Measurements from ENCODE around the gene FSTL5.
"Not testable (repeated sequence)": the region's sequence is repeated elsewhere in the genome, so short reads cannot be mapped to it uniquely, and the experiment has no call there.

FSTL5 gene

GRCh38 chr4:162163892-162164759 is at the start of gene FSTL5:
Gene FSTL5 (minus strand): TSS chr4:162164000. CDS start chr4:162111396, 52,604 bp downstream.
- TF ChIP-seq, protein P1, sequence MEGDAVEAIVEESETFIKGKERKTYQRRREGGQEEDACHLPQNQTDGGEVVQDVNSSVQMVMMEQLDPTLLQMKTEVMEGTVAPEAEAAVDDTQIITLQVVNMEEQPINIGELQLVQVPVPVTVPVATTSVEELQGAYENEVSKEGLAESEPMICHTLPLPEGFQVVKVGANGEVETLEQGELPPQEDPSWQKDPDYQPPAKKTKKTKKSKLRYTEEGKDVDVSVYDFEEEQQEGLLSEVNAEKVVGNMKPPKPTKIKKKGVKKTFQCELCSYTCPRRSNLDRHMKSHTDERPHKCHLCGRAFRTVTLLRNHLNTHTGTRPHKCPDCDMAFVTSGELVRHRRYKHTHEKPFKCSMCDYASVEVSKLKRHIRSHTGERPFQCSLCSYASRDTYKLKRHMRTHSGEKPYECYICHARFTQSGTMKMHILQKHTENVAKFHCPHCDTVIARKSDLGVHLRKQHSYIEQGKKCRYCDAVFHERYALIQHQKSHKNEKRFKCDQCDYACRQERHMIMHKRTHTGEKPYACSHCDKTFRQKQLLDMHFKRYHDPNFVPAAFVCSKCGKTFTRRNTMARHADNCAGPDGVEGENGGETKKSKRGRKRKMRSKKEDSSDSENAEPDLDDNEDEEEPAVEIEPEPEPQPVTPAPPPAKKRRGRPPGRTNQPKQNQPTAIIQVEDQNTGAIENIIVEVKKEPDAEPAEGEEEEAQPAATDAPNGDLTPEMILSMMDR (IDR thresholded peaks at IDR 0.05), result peak; percentile 32
- no peak for TF ChIP-seq ZFX (IDR thresholded peaks at IDR 0.05; ENCODE audit: borderline replicate concordance)

DNA sequence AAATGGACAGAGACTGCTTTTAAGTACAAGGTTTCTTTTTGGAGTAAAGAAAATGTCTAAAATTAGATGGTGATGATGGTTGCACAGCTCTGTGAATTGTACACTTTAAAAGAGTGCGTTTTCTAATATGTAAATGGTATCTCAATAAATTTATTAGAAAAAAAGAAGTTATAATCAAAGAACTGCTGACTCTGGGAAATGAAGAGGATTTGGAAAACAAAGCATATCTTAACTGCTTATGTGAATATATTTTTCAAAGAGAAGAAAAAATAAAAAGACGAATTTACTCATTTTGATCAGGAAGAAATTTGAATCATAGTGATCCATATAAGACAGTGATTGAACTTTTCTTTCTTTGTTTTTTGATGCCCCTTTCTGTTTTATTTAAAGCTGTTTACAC is 45.9 kb upstream of the FSTL5 start:
- TF ChIP-seq, protein P1 (IDR thresholded peaks at IDR 0.05), result no peak
- no peak for TF ChIP-seq ZFX (IDR thresholded peaks at IDR 0.05; ENCODE audit: borderline replicate concordance)
- no peak overlapping the region for H3K27ac ChIP-seq

More at GRCh38 chr4:162163892-162164759, at the start of gene FSTL5:
- H3K27ac ChIP-seq, result peak within 1 kb of the TSS; percentile 73

GRCh38 chr4:162203478-162203877 is 39.7 kb upstream of the FSTL5 start:
- not testable (repeated sequence) for H3K27ac ChIP-seq

DNA sequence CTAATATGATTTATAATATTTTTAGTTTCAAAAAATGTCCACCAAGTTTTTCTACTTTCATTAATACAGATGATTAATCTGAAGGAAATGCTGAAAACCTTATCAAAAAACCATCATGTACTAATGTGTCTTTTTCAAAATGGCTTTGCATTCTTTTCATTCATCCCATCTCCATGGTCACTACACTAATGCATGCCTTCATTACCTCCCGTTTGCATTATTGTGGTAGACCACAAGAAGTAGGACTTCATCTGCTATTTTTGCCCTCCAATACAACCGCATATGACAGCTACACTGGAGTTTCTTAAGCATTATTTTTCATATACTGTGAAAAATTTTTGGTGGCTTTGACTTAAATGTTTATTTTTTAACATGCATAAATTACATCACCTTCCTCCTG is 37.9 kb upstream of the FSTL5 start:
- no peak overlapping the region for H3K27ac ChIP-seq
- no peak for TF ChIP-seq ZFX (IDR thresholded peaks at IDR 0.05; ENCODE audit: borderline replicate concordance)
- TF ChIP-seq, protein P1 (IDR thresholded peaks at IDR 0.05), result no peak

- H3K27ac ChIP-seq, result no peak overlapping the region
- no peak for TF ChIP-seq ZFX (IDR thresholded peaks at IDR 0.05; ENCODE audit: borderline replicate concordance)
- TF ChIP-seq, protein P1 (IDR thresholded peaks at IDR 0.05), result no peak
Measured at GRCh38 chr4:162170509-162170908, 6.7 kb upstream of the FSTL5 start.

DNA sequence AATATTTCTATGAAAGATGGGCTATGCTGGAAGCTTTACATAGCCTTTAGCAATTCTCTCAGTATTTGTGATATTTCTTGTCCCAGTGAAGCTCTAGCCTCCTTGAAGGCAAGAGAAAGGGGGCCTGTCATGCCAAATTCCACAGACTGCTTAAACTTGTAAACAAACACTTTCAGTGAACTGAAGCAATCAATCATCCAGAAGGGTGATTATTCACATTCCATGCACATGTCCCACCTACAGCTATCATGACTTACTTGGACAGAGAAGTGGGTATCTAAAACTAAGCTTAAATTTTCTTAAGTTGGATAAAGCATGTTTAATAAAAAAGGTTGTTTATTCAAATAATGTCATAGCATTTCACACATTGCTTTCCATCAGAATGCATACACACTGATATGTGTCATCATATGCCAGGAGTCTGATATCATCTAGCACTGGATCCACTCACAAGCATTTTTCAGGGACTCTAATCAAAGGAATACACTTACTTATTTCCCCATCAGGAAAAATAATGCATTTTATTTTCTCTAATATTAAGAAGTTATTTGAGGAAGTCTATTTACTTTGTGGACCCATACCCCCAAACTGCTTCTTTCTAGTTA is 1.2 kb upstream of the FSTL5 start:
- H3K27ac ChIP-seq, result no peak overlapping the region
- no peak for TF ChIP-seq ZFX (IDR thresholded peaks at IDR 0.05; ENCODE audit: borderline replicate concordance)
- TF ChIP-seq, protein P1 (IDR thresholded peaks at IDR 0.05), result no peak

DNA sequence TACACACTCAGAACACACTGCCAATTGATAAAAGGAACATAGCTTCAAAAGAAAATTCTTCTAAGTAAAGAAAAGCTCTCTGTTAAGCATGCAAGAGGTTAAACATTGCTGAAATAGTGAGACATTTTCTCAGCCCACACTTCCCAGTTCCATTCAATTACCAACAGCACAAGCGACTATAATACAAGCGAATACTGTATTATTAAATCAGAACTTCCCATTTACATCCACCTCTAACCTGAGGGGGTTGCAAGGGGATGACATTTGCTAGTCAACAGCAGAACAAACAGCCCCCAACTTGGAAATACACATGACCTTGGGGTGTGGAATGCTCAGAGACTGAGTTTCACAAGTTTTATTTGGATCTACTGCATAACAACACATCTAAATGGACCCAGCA is 1.1 kb downstream of the FSTL5 start:
- H3K27ac ChIP-seq, result no peak overlapping the region
- no peak for TF ChIP-seq ZFX (IDR thresholded peaks at IDR 0.05; ENCODE audit: borderline replicate concordance)
- TF ChIP-seq, protein P1 (IDR thresholded peaks at IDR 0.05), result no peak
